HepG2 (cell line): ENCODE data around the gene SLC38A3. TPM values are rescaled to one million over a fixed set of nuclear protein-coding genes. Genes with fewer than 3 reads are reported as not detected.

Experiments used
- EP300 ChIP-seq, 3 experiments: sonication (generic) in 1 of 3; formaldehyde crosslinking in 1 of 3; IDR thresholded peaks; 2 replicates each; pipeline versions ENCODE4 v1.5.1 to v1.6.1; 2011 to 2020; ENCODE audit warnings: low read depth in 2 of 3, low read length in 2 of 3, borderline replicate concordance in 1 of 3, improper control_type of control experiment in 1 of 3, mild to moderate bottlenecking in 1 of 3, missing genetic modification reagents in 1 of 3, moderate library complexity in 1 of 3
- HIC2 ChIP-seq: sonication (generic); formaldehyde crosslinking; IDR thresholded peaks from 2 replicates; pipeline ENCODE4 v1.9.0; 2022; ENCODE audit warnings: low read depth, missing genetic modification reagents
- HMG20A ChIP-seq: IDR thresholded peaks from 2 replicates; pipeline ENCODE4 v1.6.1; 2016; ENCODE audit warnings: borderline replicate concordance
- HOXA9 ChIP-seq: sonication (generic); formaldehyde crosslinking; IDR thresholded peaks from 2 replicates; pipeline ENCODE4 v1.8.1; 2022; ENCODE audit warnings: missing genetic modification reagents, mild to moderate bottlenecking, moderate library complexity, borderline replicate concordance
- JUNB ChIP-seq: sonication (generic); formaldehyde crosslinking; IDR thresholded peaks from 2 replicates; pipeline ENCODE4 v1.8.0; 2022; ENCODE audit warnings: missing genetic modification reagents, mild to moderate bottlenecking, borderline replicate concordance
- MTF2 ChIP-seq: sonication (generic); formaldehyde crosslinking; IDR thresholded peaks from 2 replicates; pipeline ENCODE4 v1.5.0; 2020; ENCODE audit warnings: missing genetic modification reagents, borderline replicate concordance
- PCBP2 ChIP-seq: fragments of 200-400 bp; formaldehyde crosslinking; optimal IDR thresholded peaks from 2 replicates; pipeline ENCODE3; 2018; ENCODE audit warnings: low read length, low read depth; ENCODE audit not compliant: poor library complexity, severe bottlenecking
- RAD21 ChIP-seq: fragments of 450-650 bp; formaldehyde crosslinking; IDR thresholded peaks from 2 replicates; pipeline ENCODE4 v1.5.0; 2020; ENCODE audit warnings: mild to moderate bottlenecking
- RBM39 ChIP-seq: fragments of 200-400 bp; formaldehyde crosslinking; IDR thresholded peaks from one replicate; pipeline ENCODE4 v1.6.1; 2018; ENCODE audit warnings: antibody characterized with exemption, mild to moderate bottlenecking, low read depth, low read length; ENCODE audit not compliant: poor library complexity, severe bottlenecking
- ZNF12 ChIP-seq: sonication (generic); formaldehyde crosslinking; IDR thresholded peaks from 2 replicates; pipeline ENCODE4 v1.5.0; 2020; ENCODE audit warnings: missing genetic modification reagents
- ZNF225 ChIP-seq: sonication (generic); formaldehyde crosslinking; IDR thresholded peaks from 2 replicates; pipeline ENCODE4 v1.4.0; 2020; ENCODE audit warnings: mild to moderate bottlenecking, missing genetic modification reagents
- ZNF251 ChIP-seq: sonication (generic); formaldehyde crosslinking; IDR thresholded peaks from 2 replicates; pipeline ENCODE4 v1.9.0; 2021; ENCODE audit warnings: mild to moderate bottlenecking, missing genetic modification reagents
- ZNF652 ChIP-seq: IDR thresholded peaks from 2 replicates; pipeline ENCODE4 v1.6.1; 2016; ENCODE audit warnings: low read depth, borderline replicate concordance
- ZZZ3 ChIP-seq: sonication (generic); formaldehyde crosslinking; IDR thresholded peaks from 2 replicates; pipeline ENCODE4 v1.4.0; 2020; ENCODE audit warnings: missing genetic modification reagents, mild to moderate bottlenecking, borderline replicate concordance
- polyA plus RNA-seq, 8 experiments: library from polyadenylated mRNA; depleted of rRNA in 3 of 8; stranded (reverse) in 7 of 8; unstranded in 1 of 8; fragments of >200 nt; fragmentation: Illumina TruSeq in 4 of 8; extraction: Trizol in 4 of 8; gene quantifications; 2 replicates each; pipeline versions ENCODE4 v1.2.1 to v1.2.3, GENCODE V29; 2011 to 2016; ENCODE audit warnings: low read depth in 4 of 8, missing spikeins in 1 of 8, mixed read lengths in 1 of 8; ENCODE audit not compliant: insufficient read depth in 1 of 8
- total RNA-seq, 5 experiments: library from RNA; depleted of rRNA; stranded (reverse); fragments of >200 nt; fragmentation: Illumina TruSeq; extraction: Trizol; gene quantifications; 2 replicates each; pipeline ENCODE4 v1.2.3, GENCODE V29; 2016; ENCODE audit warnings: low read depth in 1 of 5
- TF ChIP-seq, protein P1 (sequence below): sonication (generic); formaldehyde crosslinking; IDR thresholded peaks from 2 replicates; pipeline ENCODE4 v1.4.0; 2020; ENCODE audit warnings: mild to moderate bottlenecking, missing genetic modification reagents, borderline replicate concordance
- TF ChIP-seq, protein P2 (sequence below): sonication (generic); formaldehyde crosslinking; IDR thresholded peaks from 2 replicates; pipeline ENCODE4 v1.4.0; 2020; ENCODE audit warnings: mild to moderate bottlenecking, missing genetic modification reagents
- TF ChIP-seq, protein P3 (sequence below): sonication (generic); formaldehyde crosslinking; IDR thresholded peaks from 2 replicates; pipeline ENCODE4 v1.8.1; 2023; ENCODE audit warnings: mild to moderate bottlenecking, missing genetic modification reagents

SLC38A3 gene
- total and polyA plus RNA-seq, 2 of the 13 experiments (the other 11 are each of a cell fraction or from before 2014, with no cell fraction given) = 29.8 to 164 TPM

DNA sequence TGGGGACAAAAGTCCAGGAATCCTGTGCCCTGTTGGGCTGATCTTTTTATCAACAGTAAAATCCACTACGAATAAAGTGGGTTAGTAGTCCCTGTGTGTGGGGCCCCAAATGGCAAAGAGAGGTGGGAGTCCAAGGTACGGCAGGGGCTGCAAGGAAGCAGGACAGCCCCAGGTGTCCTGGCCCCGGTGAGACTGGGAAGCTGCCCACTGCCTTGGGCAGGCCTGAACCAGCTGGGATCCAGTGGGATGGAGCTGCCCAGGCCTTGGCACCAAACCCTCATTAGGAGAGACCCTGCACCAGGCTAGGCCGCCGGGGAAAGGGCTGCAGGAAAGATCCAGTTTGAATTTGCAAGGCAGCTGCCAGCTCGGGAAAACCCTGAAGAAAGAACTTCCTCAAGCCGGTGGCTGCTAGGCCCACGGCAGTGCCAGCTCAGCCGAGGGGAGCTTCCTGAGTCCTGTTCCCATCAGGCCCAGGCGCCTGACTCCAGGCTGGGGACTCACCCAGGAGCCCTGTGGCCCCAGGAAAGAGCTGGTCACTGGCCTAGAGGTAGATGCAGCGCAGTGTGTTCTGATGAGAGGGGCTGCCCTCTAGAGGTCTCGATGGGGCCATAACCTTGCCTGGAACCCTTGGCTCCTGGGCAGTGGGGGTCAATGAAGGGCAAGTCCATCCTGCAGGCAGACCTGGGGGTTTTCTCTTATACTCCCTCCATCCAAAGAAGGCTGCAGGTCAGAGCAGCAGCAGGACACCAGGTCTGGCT, 16.5 kb downstream of the SLC38A3 start (continued):
- TF ChIP-seq RAD21 (CRISPR knock-in tag) = peak; percentile 93
- no peak for TF ChIP-seq RBM39
- no peak for TF ChIP-seq HMG20A (CRISPR knock-in tag)
- no peak; the same call in 1 of the 2 replicates for TF ChIP-seq ZNF652 (CRISPR knock-in tag)
- TF ChIP-seq HOXA9 (CRISPR knock-in tag) = no peak
- no peak for TF ChIP-seq ZNF251 (CRISPR knock-in tag)
- no peak for TF ChIP-seq ZNF12 (CRISPR knock-in tag)
- 0 out of 4 replicates have a peak, but pooled peaks of 1 of the 2 experiments have one; percentile 20 for TF ChIP-seq EP300 (IDR thresholded peaks at IDR 0.05; ENCODE audit: low read depth in 2 of 2, low read length in 2 of 2)
- TF ChIP-seq EP300 (CRISPR knock-in tag; IDR thresholded peaks at IDR 0.05; ENCODE audit: borderline replicate concordance) = no peak
- peak; percentile 74; the same call in 1 of the 2 replicates for TF ChIP-seq HIC2 (CRISPR knock-in tag)
- TF ChIP-seq JUNB (CRISPR knock-in tag) = no peak
- TF ChIP-seq ZNF225 (CRISPR knock-in tag) = no peak
- TF ChIP-seq MTF2 (CRISPR knock-in tag) = no peak
- TF ChIP-seq, protein P1, sequence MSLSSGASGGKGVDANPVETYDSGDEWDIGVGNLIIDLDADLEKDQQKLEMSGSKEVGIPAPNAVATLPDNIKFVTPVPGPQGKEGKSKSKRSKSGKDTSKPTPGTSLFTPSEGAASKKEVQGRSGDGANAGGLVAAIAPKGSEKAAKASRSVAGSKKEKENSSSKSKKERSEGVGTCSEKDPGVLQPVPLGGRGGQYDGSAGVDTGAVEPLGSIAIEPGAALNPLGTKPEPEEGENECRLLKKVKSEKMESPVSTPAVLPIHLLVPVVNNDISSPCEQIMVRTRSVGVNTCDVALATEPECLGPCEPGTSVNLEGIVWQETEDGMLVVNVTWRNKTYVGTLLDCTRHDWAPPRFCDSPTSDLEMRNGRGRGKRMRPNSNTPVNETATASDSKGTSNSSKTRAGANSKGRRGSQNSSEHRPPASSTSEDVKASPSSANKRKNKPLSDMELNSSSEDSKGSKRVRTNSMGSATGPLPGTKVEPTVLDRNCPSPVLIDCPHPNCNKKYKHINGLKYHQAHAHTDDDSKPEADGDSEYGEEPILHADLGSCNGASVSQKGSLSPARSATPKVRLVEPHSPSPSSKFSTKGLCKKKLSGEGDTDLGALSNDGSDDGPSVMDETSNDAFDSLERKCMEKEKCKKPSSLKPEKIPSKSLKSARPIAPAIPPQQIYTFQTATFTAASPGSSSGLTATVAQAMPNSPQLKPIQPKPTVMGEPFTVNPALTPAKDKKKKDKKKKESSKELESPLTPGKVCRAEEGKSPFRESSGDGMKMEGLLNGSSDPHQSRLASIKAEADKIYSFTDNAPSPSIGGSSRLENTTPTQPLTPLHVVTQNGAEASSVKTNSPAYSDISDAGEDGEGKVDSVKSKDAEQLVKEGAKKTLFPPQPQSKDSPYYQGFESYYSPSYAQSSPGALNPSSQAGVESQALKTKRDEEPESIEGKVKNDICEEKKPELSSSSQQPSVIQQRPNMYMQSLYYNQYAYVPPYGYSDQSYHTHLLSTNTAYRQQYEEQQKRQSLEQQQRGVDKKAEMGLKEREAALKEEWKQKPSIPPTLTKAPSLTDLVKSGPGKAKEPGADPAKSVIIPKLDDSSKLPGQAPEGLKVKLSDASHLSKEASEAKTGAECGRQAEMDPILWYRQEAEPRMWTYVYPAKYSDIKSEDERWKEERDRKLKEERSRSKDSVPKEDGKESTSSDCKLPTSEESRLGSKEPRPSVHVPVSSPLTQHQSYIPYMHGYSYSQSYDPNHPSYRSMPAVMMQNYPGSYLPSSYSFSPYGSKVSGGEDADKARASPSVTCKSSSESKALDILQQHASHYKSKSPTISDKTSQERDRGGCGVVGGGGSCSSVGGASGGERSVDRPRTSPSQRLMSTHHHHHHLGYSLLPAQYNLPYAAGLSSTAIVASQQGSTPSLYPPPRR (CRISPR knock-in tag) = peak; percentile 15; the same call in 1 of the 2 replicates
- TF ChIP-seq, protein P2, sequence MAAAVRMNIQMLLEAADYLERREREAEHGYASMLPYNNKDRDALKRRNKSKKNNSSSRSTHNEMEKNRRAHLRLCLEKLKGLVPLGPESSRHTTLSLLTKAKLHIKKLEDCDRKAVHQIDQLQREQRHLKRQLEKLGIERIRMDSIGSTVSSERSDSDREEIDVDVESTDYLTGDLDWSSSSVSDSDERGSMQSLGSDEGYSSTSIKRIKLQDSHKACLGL (CRISPR knock-in tag) = no peak
- no peak for TF ChIP-seq PCBP2
- TF ChIP-seq, protein P3, sequence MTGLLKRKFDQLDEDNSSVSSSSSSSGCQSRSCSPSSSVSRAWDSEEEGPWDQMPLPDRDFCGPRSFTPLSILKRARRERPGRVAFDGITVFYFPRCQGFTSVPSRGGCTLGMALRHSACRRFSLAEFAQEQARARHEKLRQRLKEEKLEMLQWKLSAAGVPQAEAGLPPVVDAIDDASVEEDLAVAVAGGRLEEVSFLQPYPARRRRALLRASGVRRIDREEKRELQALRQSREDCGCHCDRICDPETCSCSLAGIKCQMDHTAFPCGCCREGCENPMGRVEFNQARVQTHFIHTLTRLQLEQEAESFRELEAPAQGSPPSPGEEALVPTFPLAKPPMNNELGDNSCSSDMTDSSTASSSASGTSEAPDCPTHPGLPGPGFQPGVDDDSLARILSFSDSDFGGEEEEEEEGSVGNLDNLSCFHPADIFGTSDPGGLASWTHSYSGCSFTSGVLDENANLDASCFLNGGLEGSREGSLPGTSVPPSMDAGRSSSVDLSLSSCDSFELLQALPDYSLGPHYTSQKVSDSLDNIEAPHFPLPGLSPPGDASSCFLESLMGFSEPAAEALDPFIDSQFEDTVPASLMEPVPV (CRISPR knock-in tag) = peak; percentile 38; the same call in 1 of the 2 replicates
- TF ChIP-seq ZZZ3 = no peak
